ENCODE data around the gene ROGDI. TPM values are rescaled to one million over a fixed set of nuclear protein-coding genes. Genes with fewer than 3 reads are reported as not detected.

ROGDI gene
- total RNA-seq, 2 donors from 2014 or later: 21.8 to 25.9 TPM

DNA sequence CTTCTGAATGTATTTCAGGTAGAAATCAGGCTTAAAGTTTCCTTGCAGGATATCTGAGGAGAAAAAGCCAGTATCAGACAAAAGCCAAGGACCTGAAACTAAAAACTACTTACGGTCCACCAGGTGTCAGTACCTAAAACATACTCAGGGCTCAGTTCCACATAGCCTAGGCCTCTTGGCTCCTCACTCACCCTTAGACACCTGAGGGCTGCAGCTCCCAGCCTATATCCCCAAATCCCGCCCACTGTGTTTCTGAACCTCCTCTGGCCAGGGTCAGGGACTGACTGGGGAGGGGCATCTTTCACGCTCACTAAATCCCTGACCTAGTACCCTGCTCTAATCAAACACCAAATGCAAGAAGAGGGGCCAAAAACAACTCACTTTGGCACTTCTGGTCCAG is 8.8 kb upstream of the ROGDI start:
- Histone ChIP-seq H3K36me3 (replicated peaks in 1 of 2; ENCODE audit: insufficient read depth in 1 of 2, low read depth in 2 of 2) (peaks cover 11 to 17% of the 10 kb centered on the region in 2 donors), H3K9me3 (no peaks in the 10 kb centered on the region), H3K4me1 (no peaks in the 10 kb centered on the region), H3K4me3 (no peak overlapping the region), H3K27ac (no peak overlapping the region), H3K27me3 (no peaks in the 10 kb centered on the region)
- ATAC-seq: no peak
- TF ChIP-seq, protein P1, sequence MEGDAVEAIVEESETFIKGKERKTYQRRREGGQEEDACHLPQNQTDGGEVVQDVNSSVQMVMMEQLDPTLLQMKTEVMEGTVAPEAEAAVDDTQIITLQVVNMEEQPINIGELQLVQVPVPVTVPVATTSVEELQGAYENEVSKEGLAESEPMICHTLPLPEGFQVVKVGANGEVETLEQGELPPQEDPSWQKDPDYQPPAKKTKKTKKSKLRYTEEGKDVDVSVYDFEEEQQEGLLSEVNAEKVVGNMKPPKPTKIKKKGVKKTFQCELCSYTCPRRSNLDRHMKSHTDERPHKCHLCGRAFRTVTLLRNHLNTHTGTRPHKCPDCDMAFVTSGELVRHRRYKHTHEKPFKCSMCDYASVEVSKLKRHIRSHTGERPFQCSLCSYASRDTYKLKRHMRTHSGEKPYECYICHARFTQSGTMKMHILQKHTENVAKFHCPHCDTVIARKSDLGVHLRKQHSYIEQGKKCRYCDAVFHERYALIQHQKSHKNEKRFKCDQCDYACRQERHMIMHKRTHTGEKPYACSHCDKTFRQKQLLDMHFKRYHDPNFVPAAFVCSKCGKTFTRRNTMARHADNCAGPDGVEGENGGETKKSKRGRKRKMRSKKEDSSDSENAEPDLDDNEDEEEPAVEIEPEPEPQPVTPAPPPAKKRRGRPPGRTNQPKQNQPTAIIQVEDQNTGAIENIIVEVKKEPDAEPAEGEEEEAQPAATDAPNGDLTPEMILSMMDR (IDR thresholded peaks at IDR 0.05): no peak
- TF ChIP-seq POLR2A (IDR thresholded peaks at IDR 0.05): no peak
- WGBS, 2 donors: 88 to 100% methylated on average over 2 to 3 of the region's 3 CpGs
- intact Hi-C loops (cut with DNase I): no loop called here
- no peak for DNase-seq

DNA sequence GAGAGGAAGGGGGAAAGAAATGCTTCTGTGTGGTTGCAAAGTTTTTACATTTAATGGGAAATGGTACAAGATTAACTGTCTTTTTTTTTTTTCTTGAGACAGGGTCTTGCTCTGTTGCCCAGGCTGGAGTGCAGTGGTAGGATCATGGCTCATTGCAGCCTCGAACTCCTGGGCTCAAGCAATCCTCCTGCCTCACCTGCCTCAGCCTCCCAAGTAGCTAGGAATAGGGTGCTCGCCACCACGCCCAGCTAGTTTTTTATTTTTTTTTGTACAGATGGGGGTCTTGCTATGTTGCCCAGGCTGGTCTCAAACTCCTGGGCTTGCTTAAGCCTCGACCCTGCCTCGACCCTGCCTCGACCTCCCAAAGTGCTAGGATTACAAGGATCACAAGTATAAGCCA is 3.8 kb upstream of the ROGDI start:
- Histone ChIP-seq H3K27me3 (no peaks in the 10 kb centered on the region), H3K9me3 (no peaks in the 10 kb centered on the region), H3K36me3 (replicated peaks in 1 of 2; ENCODE audit: insufficient read depth in 1 of 2, low read depth in 2 of 2) (peaks cover 0 to 2% of the 10 kb centered on the region in 2 donors), H3K4me3 (no peak overlapping the region), H3K4me1 (peaks cover 15% of the 10 kb centered on the region), H3K27ac (no peak overlapping the region)
- DNase-seq (no peak), ATAC-seq (no peak)
- intact Hi-C loops (cut with DNase I): no loop called here
- WGBS, 2 donors: 94 to 95% methylated on average over 6 of the region's 6 CpGs
- TF ChIP-seq POLR2A (IDR thresholded peaks at IDR 0.05): no peak
- TF ChIP-seq, protein P1 (IDR thresholded peaks at IDR 0.05): no peak

DNA sequence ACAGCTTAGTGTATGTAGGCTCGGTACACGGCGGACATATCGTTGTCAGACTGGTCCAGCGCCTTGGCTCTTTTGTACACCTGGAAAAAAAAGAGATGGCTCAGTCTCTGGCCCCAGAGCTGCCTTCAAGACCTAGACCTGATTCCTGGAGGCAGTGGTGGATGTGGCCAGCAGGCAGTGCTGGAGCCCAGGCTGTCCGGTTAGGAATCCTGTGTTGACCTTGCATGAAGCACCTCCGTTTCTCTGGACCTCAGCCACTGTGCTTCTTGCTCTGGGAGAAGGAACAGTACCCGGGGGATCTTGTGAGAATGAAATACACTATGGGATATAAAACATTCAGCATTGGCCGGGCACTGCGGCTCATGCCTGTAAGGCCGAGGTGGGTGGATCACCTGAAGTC is 2.8 kb upstream of the ROGDI start:
- DNase-seq (no peak), ATAC-seq (no peak)
- intact Hi-C loops (cut with DNase I): no loop called here
- H3K4me3 ChIP-seq: no peak overlapping the region
- H3K36me3 ChIP-seq (replicated peaks in 1 of 2; ENCODE audit: insufficient read depth in 1 of 2, low read depth in 2 of 2): peaks cover 0 to 2% of the 10 kb centered on the region in 2 donors
- H3K4me1 ChIP-seq: peaks cover 25% of the 10 kb centered on the region
- TF ChIP-seq, protein P1 (IDR thresholded peaks at IDR 0.05): no peak
- no peak for TF ChIP-seq POLR2A (IDR thresholded peaks at IDR 0.05)
- H3K9me3 ChIP-seq: no peaks in the 10 kb centered on the region
- H3K27ac ChIP-seq: no peak overlapping the region
- WGBS, 2 donors: 86 to 98% methylated on average over 7 to 11 of the region's 11 CpGs
- no peaks in the 10 kb centered on the region for H3K27me3 ChIP-seq

DNA sequence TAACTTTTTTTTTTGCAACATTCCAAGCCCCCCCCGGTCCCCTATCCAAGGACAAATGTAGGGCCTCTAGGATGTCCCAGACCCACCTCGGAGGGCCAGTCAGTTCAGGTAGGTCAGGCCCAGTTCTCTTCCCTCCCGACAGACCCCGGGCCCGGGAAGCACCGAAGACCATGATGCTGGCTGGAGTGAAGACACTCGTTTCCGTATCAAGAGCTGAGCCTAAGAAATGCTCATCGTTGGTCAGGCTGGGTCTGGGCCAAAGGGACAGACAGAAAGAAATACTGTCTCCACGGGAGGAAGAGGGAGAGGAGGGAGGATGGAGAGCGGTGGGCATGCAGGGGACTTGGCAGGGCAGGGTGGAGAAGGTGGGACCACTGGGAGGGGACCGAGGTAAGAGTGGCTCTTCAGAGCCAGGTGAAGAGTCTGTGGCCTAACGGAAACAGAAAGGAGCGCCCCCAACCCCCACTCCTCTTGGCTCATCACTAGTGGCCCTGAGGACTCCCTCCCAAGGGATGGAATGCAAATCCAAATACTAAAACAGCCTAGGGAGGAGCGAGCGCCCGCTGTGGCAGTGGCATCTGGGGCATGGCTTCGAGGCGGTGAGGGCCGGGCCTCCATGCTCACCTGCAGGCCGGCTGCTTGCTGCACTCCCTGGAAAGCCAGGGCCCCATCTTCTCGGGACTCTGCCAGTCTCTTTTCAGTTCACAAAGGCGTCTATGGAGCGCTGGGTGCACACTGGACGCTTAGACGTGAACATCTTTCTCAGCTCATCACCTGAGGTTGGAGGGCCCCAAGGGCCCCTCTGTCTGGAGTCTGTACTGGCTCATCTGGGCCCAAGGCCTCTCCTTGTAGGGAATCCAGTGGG is 1.7 kb upstream of the ROGDI start:
- H3K9me3 ChIP-seq: no peaks in the 10 kb centered on the region
- no peak overlapping the region for H3K27ac ChIP-seq
- intact Hi-C loops (cut with DNase I): no loop called here
- peaks cover 32% of the 10 kb centered on the region for H3K4me1 ChIP-seq
- WGBS, 2 donors: 81 to 88% methylated on average over 22 to 26 of the region's 26 CpGs
- H3K27me3 ChIP-seq: no peaks in the 10 kb centered on the region
- ATAC-seq (no peak), DNase-seq (no peak)
- TF ChIP-seq, protein P1 (IDR thresholded peaks at IDR 0.05): no peak
- TF ChIP-seq POLR2A (IDR thresholded peaks at IDR 0.05): no peak
- H3K36me3 ChIP-seq (replicated peaks in 1 of 2; ENCODE audit: insufficient read depth in 1 of 2, low read depth in 2 of 2): peaks cover 0 to 2% of the 10 kb centered on the region in 2 donors
- no peak overlapping the region for H3K4me3 ChIP-seq

Measured in body of pancreas (tissue), 4 donors.